A673 (cell line): ENCODE data around the gene VAPB.

Source experiments
- EZH2 ChIP-seq: fragments of 200-600 bp; sonication (generic); IDR thresholded peaks from 2 replicates; pipeline ENCODE4 v1.6.1; 2017; ENCODE audit warnings: borderline replicate concordance, low read depth, mild to moderate bottlenecking, mixed read lengths, antibody characterized with exemption, low read length; ENCODE audit not compliant: poor library complexity, severe bottlenecking
- TF ChIP-seq, protein P1 (sequence below): fragments of 300-800, 200-600 bp; sonication (generic); conservative IDR thresholded peaks from 2 replicates; pipeline ENCODE4 v1.5.1; 2017; ENCODE audit warnings: low read depth, mild to moderate bottlenecking, antibody characterized with exemption, low read length, moderate library complexity, mixed read lengths

- TF ChIP-seq, protein P1, sequence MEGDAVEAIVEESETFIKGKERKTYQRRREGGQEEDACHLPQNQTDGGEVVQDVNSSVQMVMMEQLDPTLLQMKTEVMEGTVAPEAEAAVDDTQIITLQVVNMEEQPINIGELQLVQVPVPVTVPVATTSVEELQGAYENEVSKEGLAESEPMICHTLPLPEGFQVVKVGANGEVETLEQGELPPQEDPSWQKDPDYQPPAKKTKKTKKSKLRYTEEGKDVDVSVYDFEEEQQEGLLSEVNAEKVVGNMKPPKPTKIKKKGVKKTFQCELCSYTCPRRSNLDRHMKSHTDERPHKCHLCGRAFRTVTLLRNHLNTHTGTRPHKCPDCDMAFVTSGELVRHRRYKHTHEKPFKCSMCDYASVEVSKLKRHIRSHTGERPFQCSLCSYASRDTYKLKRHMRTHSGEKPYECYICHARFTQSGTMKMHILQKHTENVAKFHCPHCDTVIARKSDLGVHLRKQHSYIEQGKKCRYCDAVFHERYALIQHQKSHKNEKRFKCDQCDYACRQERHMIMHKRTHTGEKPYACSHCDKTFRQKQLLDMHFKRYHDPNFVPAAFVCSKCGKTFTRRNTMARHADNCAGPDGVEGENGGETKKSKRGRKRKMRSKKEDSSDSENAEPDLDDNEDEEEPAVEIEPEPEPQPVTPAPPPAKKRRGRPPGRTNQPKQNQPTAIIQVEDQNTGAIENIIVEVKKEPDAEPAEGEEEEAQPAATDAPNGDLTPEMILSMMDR = no peak
- TF ChIP-seq EZH2 = no peak
Observed at GRCh38 chr20:58497724-58498469, 108.9 kb downstream of the VAPB start.
